Endothelial cell of umbilical vein (primary cell): ENCODE measurements around the gene RTN4RL1.

ENCODE experiments used
- CTCF ChIP-seq, 2 donors: IDR thresholded peaks; 1 replicate in 1 of 2; 2 replicates in 1 of 2; pipeline ENCODE4 v1.5.1; 2011; ENCODE audit warnings: low read length in 2 of 2, mild to moderate bottlenecking in 2 of 2, moderate library complexity in 2 of 2, control low read depth in 1 of 2, inconsistent platforms in 1 of 2, low read depth in 1 of 2; ENCODE audit not compliant: insufficient read depth in 1 of 2; ENCODE audit errors: extremely low read depth in 1 of 2
- EZH2 ChIP-seq: IDR thresholded peaks from 2 replicates; pipeline ENCODE4 v1.6.1; 2012; ENCODE audit warnings: borderline replicate concordance, low read depth, mild to moderate bottlenecking, moderate library complexity, low read length, inconsistent platforms; ENCODE audit not compliant: severe bottlenecking
- GATA2 ChIP-seq: IDR thresholded peaks from 2 replicates; pipeline ENCODE4 v1.7.0; 2011; ENCODE audit warnings: low read depth, mild to moderate bottlenecking, moderate library complexity, mixed read lengths, low read length; ENCODE audit not compliant: insufficient read length, insufficient read depth
- JUN ChIP-seq: IDR thresholded peaks from 2 replicates; pipeline ENCODE4 v1.6.1; 2011; ENCODE audit warnings: borderline replicate concordance, low read depth; ENCODE audit not compliant: insufficient read length, insufficient read depth
- MAX ChIP-seq: IDR thresholded peaks from 2 replicates; pipeline ENCODE4 v1.6.1; 2011; ENCODE audit not compliant: insufficient read depth, insufficient read length
- MYC ChIP-seq: IDR thresholded peaks from one replicate; pipeline ENCODE4 v1.6.1; 2011; ENCODE audit warnings: mild to moderate bottlenecking, low read depth, low read length
- POLR2A ChIP-seq: IDR thresholded peaks from 2 replicates; pipeline ENCODE4 v1.6.1; 2012; ENCODE audit warnings: low read depth, mild to moderate bottlenecking, control low read depth, low read length
- POLR2AphosphoS5 ChIP-seq: IDR thresholded peaks from 2 replicates; pipeline ENCODE4 v1.6.1; 2012; ENCODE audit warnings: low read depth, mild to moderate bottlenecking, control low read depth, low read length, moderate library complexity; ENCODE audit not compliant: insufficient read depth

- TF ChIP-seq CTCF (IDR thresholded peaks at IDR 0.05; ENCODE audit: extremely low read depth in 1 of 2, insufficient read depth in 1 of 2, low read depth in 1 of 2, low read length in 2 of 2) (no peak), POLR2AphosphoS5 (no peak), POLR2A (no peak), EZH2 (no peak), JUN (no peak), GATA2 (no peak), MAX (no peak), MYC (no peak)
Measured at GRCh38 chr17:2015314-2015713, 9.8 kb downstream of the RTN4RL1 start.
